NCI-H774 (cell line): ENCODE data around the gene CDK13.
A peak's percentile ranks its signal among the peaks of the same experiment; 100 is the strongest.
"Not testable (repeated sequence)": the region's sequence is repeated elsewhere in the genome, so short reads cannot be mapped to it uniquely, and the experiment has no call there.

ENCODE experiments used
- DNase-seq: peaks from one replicate; lab custom pipeline; 2025; lab: John Stamatoyannopoulos, UW

Gene CDK13

DNA sequence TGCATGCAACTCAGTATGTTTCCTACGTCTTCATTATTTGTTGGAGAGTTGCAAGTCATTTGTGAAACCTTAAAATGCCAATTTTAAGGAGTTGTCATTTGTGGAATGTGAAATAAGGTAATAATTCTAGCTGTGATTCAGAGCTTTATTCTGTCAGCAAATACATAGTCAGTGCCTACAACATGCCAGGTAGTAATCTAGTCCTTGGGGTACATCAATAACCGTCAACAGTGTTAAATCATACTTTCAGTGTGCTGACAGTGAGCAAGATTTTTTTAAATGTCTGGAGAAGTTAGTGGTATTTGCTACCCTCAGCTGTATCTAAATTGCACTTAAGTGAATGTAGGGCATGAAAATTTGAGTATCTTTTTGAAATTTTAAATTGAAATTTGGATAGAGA is 147.7 kb downstream of the CDK13 start:
- no peak for DNase-seq

DNA sequence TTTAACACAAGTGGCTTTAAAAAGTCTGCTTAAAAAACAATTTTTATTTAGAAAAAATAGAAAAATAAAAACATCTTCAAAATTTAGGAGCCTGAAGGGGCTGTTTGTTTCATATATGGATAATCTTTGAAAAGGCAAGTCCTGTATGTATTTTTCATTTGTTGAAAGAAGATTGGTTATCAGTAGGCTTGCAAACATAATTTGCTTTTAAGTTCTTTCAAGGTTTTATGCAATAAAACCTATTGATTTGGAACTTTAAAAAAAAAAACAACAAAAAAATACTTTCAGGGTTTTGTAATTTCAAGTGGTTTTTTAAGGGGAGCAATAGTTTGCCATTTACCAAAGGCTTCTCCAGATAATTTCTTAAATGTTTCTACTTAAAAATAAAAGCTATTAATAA is 148.8 kb downstream of the CDK13 start:
- DNase-seq, result no peak

DNA sequence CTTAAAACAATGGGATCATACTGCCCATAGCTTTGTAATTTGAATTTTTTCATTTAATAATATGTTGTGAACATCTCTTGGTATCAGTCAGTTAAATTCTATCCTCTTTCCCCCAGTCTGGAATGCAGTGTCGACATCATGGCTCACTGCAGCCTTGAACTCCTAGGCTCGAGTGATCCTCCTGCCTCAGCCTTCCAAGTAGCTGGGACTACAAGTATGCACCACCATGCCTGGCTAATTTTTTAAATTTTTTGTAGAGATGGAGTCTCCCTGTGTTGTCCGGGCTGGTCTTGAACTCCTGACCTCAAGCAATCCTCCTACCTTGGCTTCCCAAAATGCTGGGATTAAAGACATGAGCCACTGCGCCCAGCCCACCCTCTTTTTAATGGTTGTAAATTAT is 149.8 kb downstream of the CDK13 start:
- no peak for DNase-seq

DNA sequence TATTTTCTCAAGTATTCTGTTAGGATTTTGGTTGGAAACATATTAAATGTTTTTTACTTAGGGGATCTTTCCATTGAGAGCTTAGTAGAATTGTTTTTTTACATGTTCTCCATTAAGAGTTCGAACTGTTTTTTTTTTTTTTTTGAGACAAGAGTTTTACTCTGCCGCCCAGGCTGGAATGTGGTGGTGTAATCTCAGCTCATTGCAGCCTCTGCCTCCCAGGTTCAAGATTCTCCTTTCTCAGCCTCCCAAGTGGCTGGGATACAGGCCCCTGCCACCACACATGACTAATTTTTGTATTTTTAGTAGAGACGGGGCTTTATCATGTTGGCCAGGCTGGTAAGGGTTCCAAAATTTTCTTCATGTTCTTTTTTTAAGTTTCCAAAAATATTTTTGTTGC is 151.1 kb downstream of the CDK13 start:
- no peak for DNase-seq

DNA sequence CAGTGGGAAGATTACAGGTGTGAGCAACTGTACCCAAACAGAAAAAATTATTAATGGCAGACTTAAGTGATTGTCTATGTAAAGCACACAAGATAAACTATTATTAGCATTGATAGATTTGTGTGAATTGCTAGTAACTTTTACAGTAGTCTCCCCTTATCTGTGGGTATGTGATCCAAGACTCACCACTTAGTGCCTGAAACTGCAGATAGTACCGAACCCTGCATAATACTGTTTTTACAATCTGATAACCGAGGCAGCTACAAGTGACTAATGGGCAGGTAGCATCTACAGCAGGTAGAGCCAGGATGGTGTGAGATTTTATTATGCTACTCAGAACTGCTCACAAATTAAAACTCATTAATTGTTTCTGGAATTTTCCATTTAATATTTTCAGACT is 152.8 kb downstream of the CDK13 start:
- DNase-seq, result no peak

DNA sequence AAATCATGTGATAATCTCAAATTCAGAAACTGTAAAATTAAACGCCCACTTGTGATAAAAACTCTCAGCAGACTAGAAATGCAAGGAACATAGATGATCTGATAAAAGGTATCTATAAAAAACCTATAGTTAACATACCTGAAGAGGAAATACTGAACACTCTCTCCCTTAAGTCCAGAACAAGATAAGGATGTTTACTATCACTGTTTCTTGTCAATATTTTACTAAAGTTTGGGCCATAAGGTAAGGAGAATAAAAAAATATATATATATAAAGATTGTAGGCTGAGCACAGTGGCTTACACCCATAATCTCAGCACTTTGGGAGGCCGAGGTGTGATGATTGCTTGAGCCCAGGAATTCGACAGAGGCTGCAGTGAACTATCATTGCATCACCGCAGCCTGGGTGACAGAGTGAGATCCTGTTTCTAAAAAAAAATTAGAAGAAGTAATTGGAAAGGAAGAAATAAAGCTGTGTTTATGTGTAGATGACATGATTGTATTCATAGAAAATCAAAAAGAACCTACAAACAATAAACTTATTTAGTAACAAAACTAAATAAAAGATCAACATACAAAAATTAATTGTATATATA is 155.9 kb downstream of the CDK13 start:
- DNase-seq, result no peak

DNA sequence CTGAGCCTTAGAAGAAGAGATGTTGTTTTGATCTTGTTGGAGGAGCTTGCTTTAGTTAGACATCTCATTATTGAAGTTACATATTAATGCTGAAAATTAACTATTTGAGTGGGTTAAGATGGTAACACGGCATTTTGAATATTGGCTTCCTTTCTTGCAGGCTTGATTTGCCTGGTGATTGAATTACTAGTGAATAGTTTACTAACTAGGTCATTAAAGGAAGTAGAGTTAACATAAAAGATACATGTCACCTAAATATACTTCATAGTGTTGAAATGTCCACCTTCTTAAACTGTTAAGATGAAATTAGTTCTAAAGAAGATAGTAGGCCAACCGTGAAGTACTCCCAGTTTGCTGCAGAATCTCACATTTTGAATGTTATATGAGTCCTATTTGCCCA is 165.9 kb downstream of the CDK13 start:
- no peak for DNase-seq

DNA sequence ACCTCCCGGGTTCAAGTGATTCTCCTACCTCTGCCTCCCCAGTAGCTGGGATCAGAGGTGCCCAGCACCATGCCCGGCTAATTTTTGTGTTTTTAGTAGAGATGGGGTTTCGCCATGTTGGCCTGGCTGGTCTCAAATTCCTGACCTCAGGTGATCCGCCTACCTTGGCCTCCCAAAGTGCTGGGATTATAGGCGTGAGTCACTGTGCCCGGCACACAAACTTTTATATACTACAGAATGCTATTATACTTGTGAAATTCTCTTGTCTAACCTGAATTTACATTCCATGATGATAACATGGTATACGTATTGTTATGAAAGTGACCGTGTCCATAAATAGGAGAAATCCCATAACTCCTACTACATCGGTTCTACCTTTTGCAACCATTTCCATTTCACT is 167.1 kb downstream of the CDK13 start:
- not testable (repeated sequence) for DNase-seq

DNA sequence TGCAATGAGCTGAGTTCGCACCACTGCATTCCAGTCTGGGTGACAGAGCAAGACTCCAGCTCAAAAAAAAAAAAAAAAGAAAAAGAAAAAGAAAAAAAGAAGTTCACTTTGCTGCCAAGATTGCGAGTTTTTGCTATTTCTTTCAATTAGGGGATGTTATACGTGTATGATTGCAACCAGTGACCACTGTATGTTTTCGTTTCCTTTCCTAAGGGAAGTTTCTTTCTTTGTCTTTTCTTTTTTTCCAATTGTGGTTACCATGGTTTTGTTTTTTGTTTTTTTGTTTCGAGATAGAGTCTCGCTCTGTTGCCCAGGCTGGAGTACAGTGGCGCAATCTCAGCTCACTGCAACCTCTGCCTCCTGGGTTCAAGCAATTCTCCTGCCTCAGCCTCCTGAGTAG is 168.1 kb downstream of the CDK13 start:
- not testable (repeated sequence) for DNase-seq

DNA sequence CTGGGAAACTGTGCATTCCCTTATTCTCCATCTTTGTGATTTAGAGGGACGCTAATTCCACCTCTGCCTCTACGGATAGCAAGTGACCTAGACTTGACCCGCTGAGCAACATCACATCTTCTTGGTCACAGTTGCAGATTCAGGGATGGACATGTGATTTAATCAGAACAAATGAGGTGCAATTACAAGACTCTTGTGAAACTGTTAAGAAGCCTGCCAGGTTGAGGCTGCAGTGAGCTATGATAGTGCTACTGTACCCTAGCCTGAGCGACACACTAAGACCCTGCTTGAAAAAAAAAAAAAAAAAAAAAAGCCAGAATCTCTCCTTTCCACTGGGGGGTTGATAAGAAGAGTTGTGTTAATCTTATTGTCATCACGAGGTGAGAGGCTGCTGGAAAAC is 170.0 kb downstream of the CDK13 start:
- DNase-seq, result no peak

DNA sequence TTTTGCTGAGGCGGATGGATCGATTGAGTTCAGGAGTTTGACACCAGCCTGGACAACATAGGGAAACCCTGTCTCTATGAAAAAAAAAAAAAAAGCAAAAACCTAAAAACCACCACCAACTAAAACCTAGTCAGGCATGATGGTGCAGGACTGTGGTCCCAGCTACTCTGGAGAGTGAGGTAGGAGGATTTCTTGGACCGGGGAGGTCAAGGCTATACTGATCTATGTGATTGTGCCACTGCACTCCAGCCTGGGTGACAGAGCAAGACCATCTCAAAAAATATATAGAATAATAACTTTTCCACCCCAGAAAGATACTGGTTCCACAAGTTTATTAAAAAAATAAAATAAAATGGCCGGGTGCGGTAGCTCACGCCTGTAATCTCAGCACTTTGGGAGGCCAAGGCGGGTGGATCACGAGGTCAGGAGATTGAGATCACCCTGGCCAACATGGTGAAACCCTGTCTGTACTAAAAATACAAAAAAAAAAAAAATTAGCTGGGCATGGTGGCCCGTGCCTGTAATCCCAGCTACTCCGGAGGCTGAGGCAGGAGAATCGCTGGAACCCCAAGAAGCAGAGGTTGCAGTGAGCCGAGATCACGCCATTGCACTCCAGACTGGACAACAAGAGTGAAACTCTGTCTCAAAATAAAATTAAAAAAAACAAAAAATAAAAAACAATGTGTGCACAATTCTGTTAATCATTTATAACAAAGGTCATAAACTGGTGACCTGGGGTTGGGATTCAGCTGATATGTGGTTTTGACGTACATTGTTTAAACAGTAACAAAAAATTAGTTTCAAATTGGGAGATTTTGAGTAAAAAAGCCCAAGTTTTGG is 172.3 kb downstream of the CDK13 start:
- not testable (repeated sequence) for DNase-seq

DNA sequence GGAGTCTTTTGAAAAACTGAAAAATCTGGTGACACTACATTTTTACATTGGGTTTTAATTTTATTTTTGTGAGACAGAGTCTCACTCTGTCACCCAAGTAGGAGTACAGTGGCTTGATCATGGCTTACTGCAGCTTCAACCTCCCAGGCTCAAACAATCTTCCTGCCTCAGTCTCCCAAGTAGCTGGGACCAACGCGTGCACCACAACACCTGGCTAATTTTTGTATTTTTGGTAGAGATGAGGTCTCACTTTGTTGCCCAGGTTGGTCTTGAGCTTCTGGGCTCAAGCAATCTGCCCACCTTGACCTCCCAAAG is 172.8 kb downstream of the CDK13 start:
- DNase-seq, result no peak

DNA sequence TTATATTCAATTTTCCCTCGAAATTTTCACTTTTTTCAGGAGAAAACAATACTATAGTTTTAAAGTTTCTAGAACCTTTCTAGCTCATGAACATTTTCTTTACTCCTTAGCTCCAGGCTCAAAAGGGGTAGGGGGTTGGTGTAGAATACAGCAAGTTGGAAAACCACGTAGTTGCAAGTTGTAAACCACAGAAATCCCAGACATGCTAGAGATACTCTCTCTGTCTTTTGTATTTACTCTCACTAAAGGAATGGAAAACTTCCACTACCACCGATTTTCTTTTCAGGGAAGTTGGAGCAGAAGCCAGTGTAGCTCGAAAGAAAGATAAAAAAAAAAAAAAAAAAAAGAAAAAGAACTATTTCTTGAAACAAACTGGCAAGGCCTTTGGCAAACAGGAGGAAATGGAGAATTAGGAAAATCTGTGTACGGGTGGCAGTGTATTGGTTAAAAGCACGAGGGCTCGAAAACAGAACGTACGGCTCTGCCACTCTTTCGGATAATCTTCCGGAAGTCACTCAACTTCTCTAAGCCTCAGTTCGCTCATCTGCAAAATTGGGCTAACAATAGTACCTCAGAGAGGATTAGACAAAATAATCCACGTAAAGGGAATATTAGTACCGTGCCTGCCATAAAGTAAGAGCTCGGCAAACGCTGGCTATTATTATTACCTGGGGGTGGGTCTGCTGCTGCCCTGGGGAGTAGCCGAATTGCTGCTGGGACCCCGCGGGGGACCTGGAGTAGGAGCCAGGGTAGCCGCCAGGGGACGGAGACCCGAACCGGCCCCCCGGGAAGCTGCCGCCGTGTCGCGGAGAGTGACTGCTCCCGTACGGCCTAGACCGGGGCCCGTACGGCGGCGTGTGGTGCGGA is 183.7 kb downstream of the CDK13 start:
- DNase-seq, result no peak

DNA sequence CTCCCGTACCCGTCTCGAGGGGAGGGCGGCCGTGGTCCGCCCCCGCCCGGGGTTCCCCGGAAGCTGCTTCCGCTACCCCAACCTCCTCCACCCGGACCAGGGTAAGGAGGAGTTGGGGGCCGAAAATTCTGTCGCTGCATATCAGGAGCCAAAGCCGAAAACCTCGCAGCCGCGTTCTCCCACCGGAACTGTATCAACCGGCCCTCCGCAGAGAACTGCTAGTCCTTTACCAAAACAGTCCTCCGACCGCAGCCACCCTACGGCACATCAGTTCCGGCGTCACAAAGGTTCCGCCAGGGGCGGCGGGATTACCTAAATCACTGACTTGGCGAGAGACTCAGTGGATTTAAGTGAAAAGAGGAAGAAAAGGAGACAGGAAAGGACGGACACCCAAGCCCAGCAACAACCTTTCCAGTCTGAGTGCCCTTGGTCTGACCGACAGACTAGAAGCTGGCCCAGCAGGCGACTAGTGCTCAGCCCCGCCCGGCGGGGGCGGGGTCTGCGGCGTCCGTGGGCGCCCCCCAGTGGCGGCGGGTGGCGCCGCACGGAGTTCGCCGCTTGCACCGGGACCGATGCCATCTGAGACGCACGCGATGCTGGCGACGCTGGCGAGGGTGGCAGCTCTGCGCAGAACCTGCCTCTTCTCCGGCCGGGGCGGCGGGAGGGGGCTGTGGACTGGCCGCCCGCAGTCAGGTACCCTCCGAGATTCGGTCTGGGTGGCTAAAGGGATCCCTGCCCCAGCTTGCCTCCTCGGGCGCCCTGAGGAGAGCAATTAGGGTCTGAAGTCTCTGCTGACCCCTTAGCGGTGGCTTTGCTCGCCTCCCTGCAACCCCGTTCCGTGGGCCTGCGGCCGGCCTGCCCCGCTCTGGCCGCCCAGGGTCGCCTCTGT is 184.6 kb downstream of the CDK13 start, which contains the start of the genes MPLKIP and SUGCT:
MPLKIP (minus strand) TSS at position 195 of the 889 bp plus-strand sequence; CDS start at position 140, 55 bp downstream.
SUGCT (plus strand) TSS at position 578 of the 889 bp plus-strand sequence.
- peak; percentile 88 for DNase-seq

DNA sequence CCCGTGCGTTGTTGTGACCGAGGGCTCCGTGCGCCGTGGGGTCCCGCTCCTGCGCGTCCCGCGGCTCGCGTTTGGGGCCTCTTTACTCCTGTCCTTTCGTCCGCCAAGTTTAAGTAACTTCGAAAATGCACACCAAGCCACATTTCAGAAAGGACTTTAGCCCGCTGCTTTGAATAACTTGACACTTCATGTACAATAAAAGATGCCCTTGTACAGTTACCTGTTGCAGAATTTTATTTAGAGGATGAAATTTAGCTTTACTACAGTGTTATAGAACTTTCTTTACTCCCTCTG is 185.2 kb downstream of the CDK13 start:
- DNase-seq, result no peak

DNA sequence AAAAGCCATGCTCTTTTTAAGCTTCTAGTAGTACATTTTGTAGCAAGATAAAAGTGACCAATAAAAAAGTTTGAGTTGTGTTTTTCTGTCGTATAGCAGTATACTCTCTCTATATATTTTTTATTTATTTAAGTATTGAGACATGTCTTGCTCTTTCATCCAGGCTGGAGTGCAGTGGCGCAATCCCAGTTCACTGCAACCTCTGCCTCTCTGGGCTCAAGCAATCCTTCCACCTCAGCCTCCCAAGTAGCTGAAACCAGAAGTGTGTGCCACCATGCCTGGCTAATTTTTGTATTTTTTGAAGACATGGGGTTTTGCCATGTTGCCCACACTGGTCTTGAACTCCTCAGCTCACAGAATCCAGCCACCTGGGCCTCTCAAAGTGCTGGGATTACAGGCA is 187.5 kb downstream of the CDK13 start:
- no peak for DNase-seq

DNA sequence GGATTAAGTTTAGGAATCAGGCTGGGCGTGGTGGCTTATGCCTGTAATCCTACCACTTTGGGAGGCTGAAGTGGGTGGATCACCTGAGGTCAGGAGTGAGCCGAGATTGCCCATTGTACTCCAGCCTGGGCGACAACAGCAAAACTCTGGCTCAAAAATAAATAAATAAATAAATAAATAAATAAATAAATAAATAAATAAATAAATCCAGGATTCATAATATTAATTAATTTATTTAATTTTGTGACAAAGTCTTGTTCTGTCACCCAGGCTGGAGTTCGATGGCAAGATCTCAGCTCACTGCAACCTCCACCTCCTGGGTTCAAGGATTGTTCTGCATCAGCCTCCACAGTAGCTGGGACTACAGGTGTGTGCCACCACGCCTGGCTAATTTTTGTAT is 188.9 kb downstream of the CDK13 start:
- no peak for DNase-seq

DNA sequence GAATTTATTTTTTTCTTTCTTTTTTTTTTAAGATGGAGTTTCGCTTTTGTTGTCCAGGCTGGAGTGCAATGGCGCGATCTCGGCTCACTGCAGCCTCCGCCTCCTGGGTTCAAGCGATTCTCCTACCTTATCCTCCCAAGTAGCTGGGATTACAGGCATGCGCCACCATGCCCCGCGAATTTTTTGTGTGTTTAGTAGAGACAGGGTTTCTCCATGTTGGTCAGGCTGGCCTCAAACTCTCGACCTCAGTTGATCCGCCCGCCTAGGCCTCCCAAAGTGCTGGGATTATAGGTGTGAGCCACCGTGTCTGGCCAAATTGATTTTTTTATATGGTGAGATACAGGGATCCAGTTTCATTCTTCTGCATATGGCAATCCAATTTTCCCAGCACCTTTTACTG is 189.8 kb downstream of the CDK13 start:
- not testable (repeated sequence) for DNase-seq

DNA sequence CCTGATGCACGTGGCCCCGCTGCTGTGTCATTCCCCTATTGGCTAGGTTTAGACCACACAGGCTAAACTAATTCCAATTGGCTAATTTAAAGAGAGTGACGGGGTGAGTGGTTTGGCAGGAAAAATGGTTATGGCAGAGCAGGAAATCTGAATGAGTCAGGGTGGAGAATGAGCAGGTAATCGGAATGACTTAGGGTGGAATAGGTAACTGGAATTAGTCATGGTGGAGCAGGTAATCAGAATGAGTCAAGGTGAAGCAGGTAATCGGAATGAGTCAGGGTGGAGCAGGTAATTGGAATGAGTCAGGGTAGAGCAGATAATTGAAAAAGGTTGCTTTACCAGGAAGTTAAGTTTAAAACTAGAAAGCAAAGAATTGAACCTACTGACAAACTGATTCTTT is 191.9 kb downstream of the CDK13 start:
- DNase-seq, result not testable (repeated sequence)

DNA sequence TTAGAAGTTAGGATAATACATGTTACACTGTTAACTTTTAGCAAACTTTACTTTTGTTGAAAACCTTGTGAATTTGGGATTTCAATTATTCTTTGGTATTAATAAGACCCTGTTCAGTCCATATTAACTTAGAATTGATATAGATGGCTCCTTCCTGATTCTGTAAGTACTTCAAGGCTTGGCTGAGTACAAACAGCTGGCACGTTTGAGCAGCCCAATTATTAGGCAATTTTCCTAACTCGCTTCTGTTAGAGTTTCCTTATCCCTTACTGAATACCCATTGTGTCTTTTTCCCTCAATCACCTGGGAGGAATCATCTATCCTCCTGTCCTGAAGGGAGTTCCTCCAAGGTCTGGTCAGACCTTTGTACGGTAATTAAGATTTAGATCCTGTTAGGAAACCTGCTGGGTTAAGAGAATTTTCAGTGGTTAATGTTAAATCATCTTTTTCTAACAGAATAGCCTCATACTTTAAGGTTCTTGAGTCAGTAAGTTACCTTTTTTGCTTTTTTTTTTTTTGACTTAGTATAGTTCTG is 195.6 kb downstream of the CDK13 start:
- not testable (repeated sequence) for DNase-seq

DNA sequence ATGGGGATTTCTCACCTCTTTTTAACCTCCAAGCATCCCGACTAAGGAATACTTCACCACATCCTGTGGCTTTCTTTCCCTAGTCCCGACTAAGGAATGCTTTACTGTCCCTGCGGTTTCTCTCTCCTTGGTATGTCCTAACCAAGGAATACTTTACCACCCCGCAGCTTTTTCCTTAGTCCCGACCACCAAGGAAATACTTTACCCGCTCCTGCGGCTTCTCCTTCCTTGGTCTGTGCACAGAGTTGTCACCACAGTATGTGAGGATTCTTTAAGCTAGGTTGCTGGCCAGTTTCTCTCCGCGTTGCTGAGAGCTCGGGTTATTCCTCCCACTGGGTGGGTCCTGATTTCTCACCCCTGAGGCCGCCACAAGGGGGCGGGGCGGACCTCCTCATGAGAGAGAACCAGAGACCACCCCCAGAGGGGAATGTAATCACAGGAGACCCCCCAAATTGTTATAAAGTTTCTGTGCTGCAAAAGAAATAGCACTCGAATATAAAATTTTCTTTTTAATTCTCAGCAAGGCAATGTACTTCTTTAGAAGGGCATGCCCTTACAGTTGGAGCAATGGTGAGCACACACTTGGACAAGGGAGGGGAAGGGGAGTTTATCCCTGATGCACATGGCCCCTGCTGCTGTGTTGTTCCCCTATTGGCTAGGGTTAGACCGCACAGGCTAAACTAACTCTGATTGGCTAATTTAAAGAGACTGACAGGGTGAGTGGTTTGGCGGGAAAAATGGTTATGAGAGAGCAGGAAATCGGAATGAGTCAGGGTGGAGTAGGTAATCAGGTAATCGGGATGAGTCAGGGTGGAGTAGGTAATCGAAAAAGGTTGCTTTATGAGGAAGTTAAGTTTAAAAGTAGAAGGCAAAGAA is 197.6 kb downstream of the CDK13 start:
- DNase-seq, result no peak
